ENCODE data around the gene RAB6A. TPM values are rescaled to one million over a fixed set of nuclear protein-coding genes. Genes with fewer than 3 reads are reported as not detected.
"Not testable (repeated sequence)": the region's sequence is repeated elsewhere in the genome, so short reads cannot be mapped to it uniquely, and the experiment has no call there.

Gene RAB6A
- total RNA-seq, 4 donors from 2014 or later = 119 to 178 (median 151) TPM

GRCh38 chr11:73746701-73747100 is 14.2 kb downstream of the RAB6A start:
- intact Hi-C loops (cut with DNase I; ENCODE audit: low total_unique reads) = no loop called here
- no peak for DNase-seq (ENCODE audit: low spot score in 2 of 2)
- TF ChIP-seq POLR2A (IDR thresholded peaks at IDR 0.05) = no peak
- TF ChIP-seq CTCF (IDR thresholded peaks at IDR 0.05) = no peak
- H3K4me3 ChIP-seq (ENCODE audit: low read depth, poor library complexity, severe bottlenecking) = no peak overlapping the region
- 93 to 95% methylated on average over 13 of the region's 13 CpGs for WGBS, 2 donors

GRCh38 chr11:73743045-73743444 is 17.8 kb downstream of the RAB6A start:
- DNase-seq (ENCODE audit: low spot score in 2 of 2) = peak in 1 of 2 donors; percentile 23
- intact Hi-C loops (cut with DNase I; ENCODE audit: low total_unique reads) = no loop called here
- 93 to 99% methylated on average over 7 of the region's 7 CpGs for WGBS, 2 donors
- TF ChIP-seq CTCF (IDR thresholded peaks at IDR 0.05) (no peak), POLR2A (IDR thresholded peaks at IDR 0.05) (no peak)
- no peak overlapping the region for H3K4me3 ChIP-seq (ENCODE audit: low read depth, poor library complexity, severe bottlenecking)

- 91 to 92% methylated on average over 7 of the region's 7 CpGs for WGBS, 2 donors
- DNase-seq (ENCODE audit: low spot score in 2 of 2) = peak in 1 of 2 donors; percentile 6
- intact Hi-C loops (cut with DNase I; ENCODE audit: low total_unique reads); H3K4me3 ChIP-seq (ENCODE audit: low read depth, poor library complexity, severe bottlenecking): not testable (repeated sequence)
Observed at GRCh38 chr11:73735959-73736358, 24.9 kb downstream of the RAB6A start.

- no peak for TF ChIP-seq POLR2A (IDR thresholded peaks at IDR 0.05)
- TF ChIP-seq CTCF (IDR thresholded peaks at IDR 0.05) = no peak
- DNase-seq (ENCODE audit: low spot score in 2 of 2) = no peak
- no peak overlapping the region for H3K4me3 ChIP-seq (ENCODE audit: low read depth, poor library complexity, severe bottlenecking)
- intact Hi-C loops (cut with DNase I; ENCODE audit: low total_unique reads) = no loop called here
Observed at GRCh38 chr11:73734993-73735392, 25.9 kb downstream of the RAB6A start.

- H3K4me3 ChIP-seq (ENCODE audit: low read depth, poor library complexity, severe bottlenecking); intact Hi-C loops (cut with DNase I; ENCODE audit: low total_unique reads): not testable (repeated sequence)
- DNase-seq (ENCODE audit: low spot score in 2 of 2) = peak in 1 of 2 donors; percentile 45
- 94 to 98% methylated on average over 8 of the region's 8 CpGs for WGBS, 2 donors
Observed at GRCh38 chr11:73734011-73734410, 26.9 kb downstream of the RAB6A start.

GRCh38 chr11:73732936-73733335 is 27.9 kb downstream of the RAB6A start:
- intact Hi-C loops (cut with DNase I; ENCODE audit: low total_unique reads); H3K4me3 ChIP-seq (ENCODE audit: low read depth, poor library complexity, severe bottlenecking): not testable (repeated sequence)
- WGBS, 2 donors = 74 to 85% methylated on average over 7 of the region's 7 CpGs
- peak in 1 of 2 donors; percentile 18 for DNase-seq (ENCODE audit: low spot score in 2 of 2)

- no peak overlapping the region for H3K4me3 ChIP-seq (ENCODE audit: low read depth, poor library complexity, severe bottlenecking)
- 94 to 98% methylated on average over 3 of the region's 3 CpGs for WGBS, 2 donors
- no peak for TF ChIP-seq POLR2A (IDR thresholded peaks at IDR 0.05)
- no peak for TF ChIP-seq CTCF (IDR thresholded peaks at IDR 0.05)
- intact Hi-C loops (cut with DNase I; ENCODE audit: low total_unique reads) = no loop called here
- peak in 1 of 2 donors; percentile 29 for DNase-seq (ENCODE audit: low spot score in 2 of 2)
Observed at GRCh38 chr11:73729594-73730206, 31.2 kb downstream of the RAB6A start.

Data from lower leg skin (tissue), 4 donors.